GM12891 (cell line): Measurements from ENCODE around the gene SEPTIN5.

ENCODE experiments used
- PAX5 ChIP-seq: IDR thresholded peaks from 2 replicates; pipeline ENCODE4 v1.6.1; 2011; ENCODE audit warnings: low read length, moderate library complexity, mild to moderate bottlenecking; ENCODE audit not compliant: insufficient read depth, severe bottlenecking
- POLR2A ChIP-seq: IDR thresholded peaks from 2 replicates; pipeline ENCODE4 v1.6.1; 2011; ENCODE audit warnings: low read depth, low read length, control low read depth
- POLR2AphosphoS5 ChIP-seq: IDR thresholded peaks from 2 replicates; pipeline ENCODE4 v1.6.1; 2011; ENCODE audit warnings: low read depth, low read length, control low read depth
- SPI1 ChIP-seq: IDR thresholded peaks from 2 replicates; pipeline ENCODE4 v1.6.1; 2011; ENCODE audit warnings: low read depth, low read length, control low read depth
- TAF1 ChIP-seq: IDR thresholded peaks from 2 replicates; pipeline ENCODE4 v1.6.1; 2011; ENCODE audit warnings: low read depth, low read length, control low read depth

- TF ChIP-seq POLR2AphosphoS5 (no peak), PAX5 (no peak), POLR2A (no peak), TAF1 (no peak), SPI1 (no peak)
Measured at GRCh38 chr22:19728271-19728670, 14.0 kb downstream of the SEPTIN5 start.
